HG03520 (cell line): Measurements from ENCODE around the gene PKN3.
"Not testable (repeated sequence)": the region's sequence is repeated elsewhere in the genome, so short reads cannot be mapped to it uniquely, and the experiment has no call there.

Source experiments
- ATAC-seq: cut with Tn5 transposase; IDR thresholded peaks from one replicate; pipeline ENCODE4 v1.9.1; 2021; ENCODE audit warnings: mild to moderate bottlenecking, moderate library complexity; ENCODE audit not compliant: unreplicated experiment

Gene PKN3

GRCh38 chr9:128690684-128691034 lies 11.6 kb upstream of the PKN3 start:
- ATAC-seq = no peak

GRCh38 chr9:128693738-128694137 lies 8.6 kb upstream of the PKN3 start:
- ATAC-seq = not testable (repeated sequence)

GRCh38 chr9:128694344-128694743 lies 8.0 kb upstream of the PKN3 start:
- ATAC-seq = no peak

DNA sequence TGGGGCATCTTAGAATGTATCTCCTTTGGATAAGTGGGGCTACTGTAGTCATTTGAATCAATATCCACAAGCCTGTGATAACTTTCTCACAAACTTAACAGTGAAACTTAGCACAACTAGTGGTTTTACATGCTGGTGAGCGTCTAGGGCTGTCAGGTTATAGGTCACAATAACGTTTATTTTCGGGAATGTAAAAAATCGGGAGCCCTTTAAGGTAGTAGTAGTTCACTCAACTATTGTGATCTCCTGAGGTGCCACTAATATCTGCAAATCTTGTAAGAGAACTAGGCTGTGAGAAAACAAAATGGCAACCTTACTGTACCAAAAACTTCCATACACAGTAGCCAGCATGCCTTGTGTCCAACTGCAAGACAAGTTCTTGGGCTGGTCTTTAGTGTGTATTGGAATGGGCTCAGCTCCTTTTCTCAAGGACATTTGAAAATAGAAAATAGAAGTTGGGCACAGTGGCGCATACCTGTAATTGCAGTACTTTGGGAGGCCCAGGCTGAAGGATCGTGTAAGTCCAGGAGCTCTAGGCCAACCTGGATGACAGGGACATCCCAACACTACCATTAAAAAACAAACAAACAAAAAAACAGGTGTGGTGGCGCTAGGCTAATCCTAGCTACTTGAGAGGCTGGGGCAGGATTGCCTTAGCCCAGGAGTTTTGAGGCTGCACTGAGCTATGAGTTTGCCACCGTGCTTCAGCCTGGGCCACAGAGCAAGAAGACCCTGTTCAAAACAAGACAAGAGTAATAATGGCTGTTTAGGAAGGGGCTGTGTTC lies 5.2 kb upstream of the PKN3 start:
- no peak for ATAC-seq

GRCh38 chr9:128699096-128699795 lies 3.1 kb upstream of the PKN3 start:
- not testable (repeated sequence) for ATAC-seq

DNA sequence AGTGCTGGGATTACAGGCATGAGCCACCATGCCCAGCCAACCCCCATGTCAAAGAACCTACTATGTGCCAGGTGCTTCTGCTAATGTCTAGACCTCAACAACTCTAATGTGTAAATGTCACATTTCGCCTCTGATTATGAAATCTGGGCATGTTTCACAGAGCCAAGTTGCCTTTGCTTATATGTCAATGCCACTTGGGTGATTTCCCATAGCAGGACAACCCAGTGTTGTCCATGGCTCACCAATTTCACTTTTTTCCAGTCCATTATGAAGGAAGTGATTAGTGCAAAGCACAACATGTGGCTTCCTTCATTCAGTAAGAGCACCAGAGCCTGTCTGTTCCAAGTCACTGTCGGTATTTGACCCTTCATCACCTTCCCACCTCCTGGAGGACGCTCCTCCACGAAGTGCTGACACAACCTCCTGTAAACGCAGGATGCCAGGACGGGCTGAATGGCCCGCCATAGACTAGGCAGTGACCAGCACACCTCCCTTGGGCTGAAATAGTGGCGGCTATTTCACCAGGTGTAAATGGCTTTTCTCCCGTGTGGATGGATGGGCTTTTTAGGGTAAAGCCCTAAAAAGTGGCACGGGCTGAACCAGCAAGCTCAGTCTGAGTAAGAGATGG lies 962 bp upstream of the PKN3 start:
- ATAC-seq = no peak

GRCh38 chr9:128702949-128703615 lies 779 bp downstream of the PKN3 start:
- ATAC-seq = no peak

DNA sequence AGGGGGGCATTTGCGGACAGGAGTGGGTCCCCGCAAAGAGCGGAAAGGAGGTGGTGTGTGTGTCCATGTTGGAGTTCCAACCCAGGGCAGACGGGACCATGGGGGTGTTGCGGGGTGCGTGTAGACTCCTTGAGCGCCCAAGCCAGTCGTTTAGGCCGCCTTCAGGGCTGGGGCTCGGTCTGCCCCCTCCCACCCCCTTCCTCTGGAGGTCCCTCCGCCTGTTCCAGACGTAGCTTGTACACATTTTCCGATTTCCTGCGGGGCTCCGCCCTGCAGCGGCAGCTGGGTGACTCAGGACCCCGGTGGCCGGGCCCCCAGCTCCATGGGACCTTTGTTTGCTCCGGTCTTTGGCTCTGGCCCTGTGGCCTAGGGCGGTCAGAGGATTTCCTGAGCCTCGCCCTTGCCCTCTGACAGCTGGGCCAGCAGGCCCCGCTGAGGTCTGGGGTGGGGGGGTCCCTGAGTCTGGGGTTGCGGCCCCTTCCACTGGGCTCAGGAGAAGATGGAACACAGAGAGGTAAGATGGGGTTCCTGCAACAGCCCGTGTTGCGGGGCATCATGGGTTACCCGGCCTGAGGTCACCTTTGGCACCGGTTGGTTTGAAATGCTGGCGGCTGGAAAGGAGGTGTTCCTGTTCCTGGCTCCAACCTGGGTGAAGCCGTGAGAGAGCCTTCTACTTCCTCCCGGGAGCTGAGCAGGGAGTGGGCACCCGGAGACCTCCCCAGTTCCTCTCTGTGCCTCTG lies 1.5 kb downstream of the PKN3 start:
- ATAC-seq = no peak

GRCh38 chr9:128704356-128704670 lies 2.0 kb downstream of the PKN3 start:
- no peak for ATAC-seq

DNA sequence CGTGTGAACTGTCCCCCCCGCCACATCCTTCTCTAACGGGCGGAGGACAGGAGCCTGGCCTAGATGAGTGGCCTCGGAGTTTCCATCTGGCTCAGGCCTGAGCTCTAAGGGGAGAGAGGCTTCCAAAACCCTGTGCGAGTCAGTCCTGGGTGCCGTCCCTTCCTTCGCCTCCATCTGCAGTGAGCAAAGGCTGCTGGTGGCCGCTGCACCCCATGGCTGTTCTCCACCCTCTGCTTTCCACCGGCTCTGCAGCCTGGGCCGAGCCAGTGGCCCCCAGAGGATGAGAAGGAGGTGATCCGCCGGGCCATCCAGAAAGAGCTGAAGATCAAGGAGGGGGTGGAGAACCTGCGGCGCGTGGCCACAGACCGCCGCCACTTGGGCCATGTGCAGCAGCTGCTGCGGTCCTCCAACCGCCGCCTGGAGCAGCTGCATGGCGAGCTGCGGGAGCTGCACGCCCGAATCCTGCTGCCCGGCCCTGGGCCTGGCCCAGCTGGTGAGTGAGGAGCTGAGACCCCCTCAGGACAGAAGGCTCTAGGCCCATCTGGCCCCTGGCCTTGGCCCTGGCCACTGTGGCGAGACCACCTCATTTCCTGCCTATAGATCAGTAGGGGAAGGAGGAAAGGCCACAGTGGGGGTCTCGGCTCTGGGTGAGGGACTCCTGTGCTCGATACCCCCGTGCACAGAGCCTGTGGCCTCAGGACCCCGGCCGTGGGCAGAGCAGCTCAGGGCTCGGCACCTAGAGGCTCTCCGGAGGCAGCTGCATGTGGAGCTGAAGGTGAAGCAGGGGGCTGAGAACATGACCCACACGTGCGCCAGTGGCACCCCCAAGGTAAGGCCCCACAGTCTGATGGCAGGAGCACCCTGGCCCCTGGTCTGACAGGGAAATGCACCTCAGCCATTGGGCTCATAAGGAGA lies 3.0 kb downstream of the PKN3 start:
- ATAC-seq = no peak

- ATAC-seq = no peak
Observed at GRCh38 chr9:128706045-128706444, 3.7 kb downstream of the PKN3 start.

- ATAC-seq = no peak
Observed at GRCh38 chr9:128706671-128707381, 4.5 kb downstream of the PKN3 start.

DNA sequence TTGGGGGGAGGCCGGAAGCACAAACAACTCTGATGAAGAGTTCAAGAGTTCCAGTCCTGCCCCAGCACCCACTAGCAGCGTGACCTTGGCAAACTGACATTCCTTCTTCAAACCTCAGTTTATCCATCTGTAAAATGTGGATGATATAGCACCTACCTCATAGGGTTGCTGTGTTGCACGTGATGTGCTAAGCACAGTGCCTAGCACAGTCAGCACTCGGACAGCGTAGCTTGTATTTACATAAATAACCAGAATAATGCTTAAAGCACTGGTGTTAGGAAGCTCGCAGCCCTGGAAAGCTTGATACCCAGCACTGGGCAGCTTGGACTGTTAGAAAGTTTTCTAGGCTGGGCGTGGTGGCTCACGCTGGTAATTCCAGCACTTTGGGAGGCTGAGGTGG lies 5.1 kb downstream of the PKN3 start:
- no peak for ATAC-seq

GRCh38 chr9:128712451-128713410 lies 10.4 kb downstream of the PKN3 start:
- no peak for ATAC-seq

- no peak for ATAC-seq
Observed at GRCh38 chr9:128713411-128713780, 11.1 kb downstream of the PKN3 start.

GRCh38 chr9:128713941-128714573 lies 11.8 kb downstream of the PKN3 start:
- ATAC-seq = no peak

GRCh38 chr9:128714586-128715435 lies 12.5 kb downstream of the PKN3 start:
- no peak for ATAC-seq
